ENCODE measurements around the gene HOMER1. TPM values are rescaled to one million over a fixed set of nuclear protein-coding genes. Genes with fewer than 3 reads are reported as not detected.

HOMER1 gene
- total and polyA plus RNA-seq, 2 of the 4 experiments (the other 2 are of a cell fraction), result 1.9 to 6.8 TPM

GRCh38 chr5:79480991-79481390 lies 32.9 kb downstream of the HOMER1 start:
- ATAC-seq (ENCODE audit: low read depth), result no peak
- Histone ChIP-seq H3K36me3 (ENCODE audit: control insufficient read depth, insufficient read depth, low read length) (no peaks in the 10 kb centered on the region), H3K14ac (replicated peaks; ENCODE audit: low read depth, low read length) (no peak overlapping the region), H3K79me1 (ENCODE audit: low read depth in 1 of 2, low read length in 2 of 2) (peaks cover 7 to 9% of the 10 kb centered on the region in 2 experiments; a peak in 3 of 4 replicates), H3K4me1 (ENCODE audit: control insufficient read depth, insufficient read depth, low read length) (peaks cover 4% of the 10 kb centered on the region), H3K4ac (ENCODE audit: low read depth, low read length) (no peak overlapping the region), H3K27me3 (ENCODE audit: control insufficient read depth, insufficient read depth, low read length) (no peaks in the 10 kb centered on the region), H3K9ac (ENCODE audit: low read depth, low read length) (no peak overlapping the region), H2BK20ac (ENCODE audit: low read depth, low read length) (no peak overlapping the region), H2BK15ac (ENCODE audit: low read depth, low read length) (no peak overlapping the region), H4K5ac (ENCODE audit: low read depth, low read length) (no peak overlapping the region), H2BK120ac (ENCODE audit: low read depth, low read length) (no peak overlapping the region), H4K91ac (ENCODE audit: insufficient read depth, low read depth, low read length) (no peak overlapping the region), H2BK5ac (ENCODE audit: low read depth, low read length, poor library complexity, severe bottlenecking) (no peak overlapping the region), H2AK5ac (ENCODE audit: low read depth, low read length) (no peak overlapping the region), H4K8ac (ENCODE audit: low read depth in 2 of 2, low read length in 2 of 2) (no peak overlapping the region), H3K56ac (ENCODE audit: extremely low read depth, insufficient read depth, low read length) (no peak overlapping the region), H3K23ac (ENCODE audit: low read depth, low read length) (no peak overlapping the region), H3K4me3 (ENCODE audit: insufficient read depth, low read depth, low read length) (no peak overlapping the region), H2AK9ac (replicated peaks; ENCODE audit: low read depth, low read length, poor library complexity) (no peak overlapping the region), H3K18ac (ENCODE audit: low read depth, low read length) (no peak overlapping the region), H3K27ac (ENCODE audit: insufficient read depth, low read length) (no peak overlapping the region), H2AFZ (replicated peaks; ENCODE audit: low read length, poor library complexity) (no peak overlapping the region), H3K4me2 (ENCODE audit: low read depth, low read length) (no peak overlapping the region), H3K9me3 (ENCODE audit: control insufficient read depth, insufficient read depth, low read length) (no peaks in the 10 kb centered on the region), H3K9me1 (ENCODE audit: insufficient read depth, low read length) (peaks cover 3% of the 10 kb centered on the region; the same call in 1 of the 2 replicates), H4K20me1 (ENCODE audit: insufficient read depth, low read length) (no peaks in the 10 kb centered on the region)
- CTCF ChIA-PET, result no interaction called here
- POLR2A ChIA-PET (ENCODE audit: unreplicated experiment), result no interaction called here
- dilution Hi-C loops (cut with HindIII; ENCODE audit: low sequenced_read_pairs, unreplicated experiment) (no loop called here), in situ Hi-C loops (cut with MboI; ENCODE audit: low sequenced_read_pairs) (no loop called here), intact Hi-C loops (cut with micrococcal nuclease) (no loop called here)
- TF ChIP-seq MXI1 (IDR thresholded peaks at IDR 0.05; ENCODE audit: borderline replicate concordance, low read depth, low read length), result no peak
- no peak for TF ChIP-seq MAFK (IDR thresholded peaks at IDR 0.05; ENCODE audit: low read depth, low read length)
- TF ChIP-seq FOS (IDR thresholded peaks at IDR 0.05; ENCODE audit: low read depth, low read length), result no peak
- TF ChIP-seq CEBPB (IDR thresholded peaks at IDR 0.05; ENCODE audit: low read depth, low read length), result no peak
- TF ChIP-seq, protein P1, sequence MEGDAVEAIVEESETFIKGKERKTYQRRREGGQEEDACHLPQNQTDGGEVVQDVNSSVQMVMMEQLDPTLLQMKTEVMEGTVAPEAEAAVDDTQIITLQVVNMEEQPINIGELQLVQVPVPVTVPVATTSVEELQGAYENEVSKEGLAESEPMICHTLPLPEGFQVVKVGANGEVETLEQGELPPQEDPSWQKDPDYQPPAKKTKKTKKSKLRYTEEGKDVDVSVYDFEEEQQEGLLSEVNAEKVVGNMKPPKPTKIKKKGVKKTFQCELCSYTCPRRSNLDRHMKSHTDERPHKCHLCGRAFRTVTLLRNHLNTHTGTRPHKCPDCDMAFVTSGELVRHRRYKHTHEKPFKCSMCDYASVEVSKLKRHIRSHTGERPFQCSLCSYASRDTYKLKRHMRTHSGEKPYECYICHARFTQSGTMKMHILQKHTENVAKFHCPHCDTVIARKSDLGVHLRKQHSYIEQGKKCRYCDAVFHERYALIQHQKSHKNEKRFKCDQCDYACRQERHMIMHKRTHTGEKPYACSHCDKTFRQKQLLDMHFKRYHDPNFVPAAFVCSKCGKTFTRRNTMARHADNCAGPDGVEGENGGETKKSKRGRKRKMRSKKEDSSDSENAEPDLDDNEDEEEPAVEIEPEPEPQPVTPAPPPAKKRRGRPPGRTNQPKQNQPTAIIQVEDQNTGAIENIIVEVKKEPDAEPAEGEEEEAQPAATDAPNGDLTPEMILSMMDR (conservative IDR thresholded peaks at IDR 0.05; ENCODE audit: low read depth, low read length), result no peak
- no peak for TF ChIP-seq POLR2A (IDR thresholded peaks at IDR 0.05; ENCODE audit: low read depth, low read length)
- no peak for TF ChIP-seq RFX5 (IDR thresholded peaks at IDR 0.05; ENCODE audit: low read depth, low read length)
- no peak for TF ChIP-seq RAD21 (IDR thresholded peaks at IDR 0.05; ENCODE audit: low read length)
- no peak for TF ChIP-seq CHD1 (IDR thresholded peaks at IDR 0.05; ENCODE audit: low read depth, low read length)
- no peak for DNase-seq
- BruUV-seq (replicated peaks), result no TSS peak
- WGBS, 2 experiments (ENCODE audit: extremely low coverage in 2 of 2, insufficient read length in 1 of 2), result no CpG with 5 or more reads among the region's 3 CpGs
